ENCODE measurements around the gene ANAPC16.
"Not testable (repeated sequence)": the region's sequence is repeated elsewhere in the genome, so short reads cannot be mapped to it uniquely, and the experiment has no call there.

Gene ANAPC16

GRCh38 chr10:72218325-72218724 is 2.5 kb downstream of the ANAPC16 start:
- DNase-seq = no peak

DNA sequence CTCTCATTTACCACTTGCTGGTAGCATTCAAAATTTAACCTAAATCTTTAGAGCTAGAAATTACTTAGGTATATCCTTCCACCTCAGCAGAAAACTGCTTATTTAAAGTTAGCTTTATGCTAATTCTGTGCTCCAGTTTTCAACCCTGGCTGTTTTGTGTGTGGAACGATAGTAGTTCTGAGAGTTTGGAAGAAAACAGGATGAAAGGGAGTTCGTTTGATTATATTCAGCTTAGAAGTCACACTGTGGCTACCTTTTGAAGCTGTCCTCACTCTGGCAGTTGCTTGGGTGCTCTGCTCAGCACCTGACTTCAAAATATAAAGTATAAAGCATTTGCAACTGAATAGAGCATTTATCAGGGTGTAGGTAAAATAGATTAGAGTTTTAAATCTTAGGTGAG is 2.9 kb downstream of the ANAPC16 start:
- no peak for DNase-seq

GRCh38 chr10:72219235-72219814 is 3.5 kb downstream of the ANAPC16 start:
- no peak for DNase-seq

DNA sequence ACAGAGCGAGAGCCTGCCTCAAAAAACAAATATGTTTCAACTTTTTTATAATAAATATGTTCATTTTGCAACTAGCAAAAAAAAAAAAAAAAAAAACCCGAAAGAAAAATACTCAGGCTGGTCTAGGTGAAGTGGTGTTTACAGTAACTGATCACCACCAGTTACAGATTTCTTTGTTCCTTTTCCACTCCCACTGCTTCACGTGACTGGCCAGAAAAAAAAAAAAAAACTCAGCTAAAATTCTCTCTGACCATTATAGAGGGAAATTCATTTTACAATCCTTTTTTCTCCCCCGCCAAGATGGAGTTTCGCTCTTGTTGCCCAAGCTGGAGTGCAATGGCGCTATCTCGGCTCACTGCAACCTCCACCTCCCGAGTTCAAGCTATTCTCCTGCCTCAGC is 4.8 kb downstream of the ANAPC16 start:
- DNase-seq = no peak

DNA sequence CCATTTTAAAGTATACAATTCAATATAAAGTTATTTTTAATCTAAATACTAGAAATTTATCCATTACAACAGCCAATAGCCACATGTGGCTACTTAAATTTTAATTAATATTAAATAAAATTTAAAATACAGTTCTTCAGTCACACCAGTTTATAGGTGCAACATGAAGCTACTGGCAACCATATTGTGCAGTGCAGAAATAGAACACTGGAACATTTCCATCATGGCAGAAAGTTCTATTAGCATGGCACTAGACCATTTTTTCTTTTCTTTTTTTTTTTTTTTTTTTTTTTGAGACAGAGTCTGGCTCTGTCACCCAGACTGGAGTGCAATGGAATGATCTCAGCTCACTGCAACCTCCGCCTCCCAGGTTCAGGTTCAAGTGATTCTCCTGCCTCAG is 5.5 kb downstream of the ANAPC16 start:
- DNase-seq = no peak

GRCh38 chr10:72223743-72224101 is 7.9 kb downstream of the ANAPC16 start:
- no peak for DNase-seq

DNA sequence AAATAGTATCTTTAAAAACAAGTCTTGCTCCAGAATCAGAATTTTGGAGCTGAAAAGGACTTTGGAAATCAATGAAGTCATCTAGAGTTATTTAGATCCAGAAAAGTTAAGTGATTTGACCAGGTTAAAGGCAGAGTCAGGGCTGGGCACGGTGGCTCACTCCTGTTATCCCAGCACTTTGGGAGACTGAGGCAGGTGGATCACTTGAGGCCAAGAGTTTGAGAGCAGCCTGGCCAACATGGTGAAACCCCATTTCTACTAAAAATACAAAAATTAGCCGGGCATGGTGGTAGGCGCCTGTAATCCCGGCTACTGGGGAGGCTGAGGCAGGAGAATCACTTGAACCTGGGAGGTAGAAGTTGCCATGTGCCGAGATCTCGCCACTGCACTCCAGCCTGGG is 8.4 kb downstream of the ANAPC16 start:
- not testable (repeated sequence) for DNase-seq

- no peak for DNase-seq
Measured at GRCh38 chr10:72226418-72227027, 10.7 kb downstream of the ANAPC16 start.

- DNase-seq = no peak
Measured at GRCh38 chr10:72227826-72228225, 12.0 kb downstream of the ANAPC16 start.

DNA sequence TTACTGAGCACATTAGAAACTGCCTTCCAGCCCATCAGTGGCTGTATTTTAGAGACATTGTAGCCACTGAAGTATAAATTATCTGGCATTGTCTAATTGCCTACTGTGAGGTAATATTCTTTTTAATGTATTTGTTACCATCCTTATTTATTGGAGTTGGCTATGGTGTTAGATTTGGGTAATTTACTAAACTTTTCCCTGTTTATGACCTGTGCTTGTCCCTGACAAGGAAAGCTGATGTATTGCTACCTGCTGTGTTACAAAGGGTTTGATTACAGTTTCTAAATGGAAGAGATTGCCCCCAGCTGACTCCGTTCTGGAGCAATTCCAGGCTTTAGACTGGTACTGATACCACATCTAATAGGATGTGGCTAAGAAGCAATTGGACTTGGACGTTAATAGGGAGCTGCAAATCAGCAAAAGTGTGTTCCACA is 12.5 kb downstream of the ANAPC16 start:
- DNase-seq = peak; percentile 70

GRCh38 chr10:72229261-72230251 is 13.7 kb downstream of the ANAPC16 start:
- DNase-seq = peak; percentile 87

- DNase-seq = no peak
Measured at GRCh38 chr10:72233621-72234020, 17.8 kb downstream of the ANAPC16 start.

GRCh38 chr10:72234560-72235095 is 18.8 kb downstream of the ANAPC16 start:
- peak; percentile 73 for DNase-seq

GRCh38 chr10:72235544-72236279 is 19.9 kb downstream of the ANAPC16 start:
- DNase-seq = no peak

- no peak for DNase-seq
Measured at GRCh38 chr10:72238392-72239175, 22.8 kb downstream of the ANAPC16 start.

GRCh38 chr10:72239409-72239808 is 23.6 kb downstream of the ANAPC16 start:
- DNase-seq = no peak

- DNase-seq = no peak
Measured at GRCh38 chr10:72240371-72240770, 24.6 kb downstream of the ANAPC16 start.

DNA sequence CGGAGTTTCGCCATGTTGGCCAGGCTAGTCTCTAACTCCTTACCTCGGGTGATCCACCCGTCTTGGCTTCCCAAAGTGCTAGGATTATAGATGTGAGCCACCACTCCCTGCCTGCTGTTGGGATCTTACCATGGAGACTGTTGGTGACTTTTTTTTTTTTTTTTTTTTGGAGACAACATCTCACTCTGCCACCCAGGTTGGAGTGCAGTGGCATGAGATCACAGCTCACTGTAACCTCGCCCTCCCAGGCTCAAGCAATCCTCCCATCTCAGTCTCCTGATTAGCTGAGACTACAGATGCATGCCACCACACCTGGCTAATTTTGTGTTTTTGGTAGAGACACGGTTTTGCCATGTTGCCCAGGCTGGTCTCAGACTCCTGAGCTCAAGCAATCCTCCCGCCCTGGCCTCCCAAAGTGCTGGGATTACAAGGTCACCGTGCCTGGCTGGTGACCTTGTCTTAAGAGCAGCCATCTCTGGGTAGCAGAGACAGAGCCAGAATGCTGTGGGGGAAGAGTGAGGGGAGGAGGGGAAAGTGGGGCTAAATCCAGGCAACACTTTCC is 26.0 kb downstream of the ANAPC16 start:
- DNase-seq = no peak

DNA sequence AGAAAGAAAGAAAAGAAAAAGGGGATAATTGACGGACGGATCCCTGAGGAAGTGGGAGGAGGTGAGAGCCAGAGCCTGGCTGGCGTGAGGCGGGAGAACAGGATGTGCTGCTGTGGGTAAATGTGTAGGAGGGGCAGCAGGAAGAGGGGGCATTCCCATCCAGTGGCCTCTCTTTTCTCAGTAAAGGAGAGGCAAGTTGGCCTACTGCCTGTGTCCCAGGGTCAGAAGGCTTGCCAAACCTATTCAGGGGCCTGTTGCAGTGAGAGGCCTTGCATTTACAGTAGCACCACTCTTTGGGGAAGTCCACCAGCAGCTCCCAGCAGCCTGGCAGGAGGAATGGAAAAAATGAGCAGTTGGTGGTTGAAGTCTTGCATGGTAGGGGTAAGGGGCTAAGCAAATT is 26.9 kb downstream of the ANAPC16 start:
- DNase-seq = no peak

- DNase-seq = no peak
Measured at GRCh38 chr10:72243822-72244437, 28.1 kb downstream of the ANAPC16 start.

DNA sequence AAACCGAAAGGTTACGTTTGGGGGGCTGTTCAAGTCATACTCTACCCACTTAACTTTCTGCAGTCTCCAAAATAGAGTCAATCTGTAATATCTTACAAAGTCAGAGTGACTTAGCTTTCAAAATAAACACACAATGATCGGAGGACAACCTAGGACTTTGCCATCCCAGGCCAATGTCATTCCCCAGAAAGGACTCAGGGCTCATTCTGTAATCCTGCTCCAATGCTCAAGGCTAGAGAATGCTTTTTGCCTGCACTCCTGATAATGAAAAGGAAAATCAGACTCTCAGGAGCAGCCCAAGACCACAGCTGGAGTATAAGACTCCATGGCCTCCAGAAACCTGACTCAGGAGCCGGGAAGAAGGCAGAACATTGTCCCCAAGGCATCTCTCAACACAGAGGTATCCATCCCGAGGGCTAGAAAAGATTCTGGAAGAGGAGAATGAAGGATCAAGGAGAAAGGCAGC is 28.8 kb downstream of the ANAPC16 start:
- no peak for DNase-seq
